Thyroid gland (tissue), 4 donors: ENCODE results near the gene RASSF1. TPM values are rescaled to one million over a fixed set of nuclear protein-coding genes. Genes with fewer than 3 reads are reported as not detected.
"Not testable (repeated sequence)": the region's sequence is repeated elsewhere in the genome, so short reads cannot be mapped to it uniquely, and the experiment has no call there.

Experiments used
- DNase-seq, 2 donors: peaks; one replicate each; pipeline ENCODE4 v3.0.0-alpha.2; 2019
- H3K27ac ChIP-seq, 3 donors: fragments of 200-600 bp; sonication (generic); 1 replicate in 2 of 3; 2 replicates in 1 of 3; pipeline ENCODE4 v1.5.1; 2016 to 2019; ENCODE audit warnings: mild to moderate bottlenecking in 1 of 3, moderate library complexity in 1 of 3
- H3K27me3 ChIP-seq: fragments of 200-600 bp; sonication (generic); one replicate; pipeline ENCODE4 v1.5.1; 2019
- H3K36me3 ChIP-seq, 2 donors: fragments of 200-600 bp; sonication (generic); one replicate each; pipeline ENCODE4 v1.5.1; 2016 to 2019
- H3K4me1 ChIP-seq, 2 donors: fragments of 200-600 bp; sonication (generic); one replicate each; pipeline ENCODE4 v1.5.1; 2017 to 2019
- H3K4me3 ChIP-seq, 3 donors: fragments of 200-600 bp; sonication (generic); replicated peaks in 1 of 3; 1 replicate in 2 of 3; 2 replicates in 1 of 3; pipeline ENCODE4 v1.5.1; 2016; ENCODE audit warnings: mild to moderate bottlenecking in 1 of 3
- H3K9me3 ChIP-seq: fragments of 200-600 bp; sonication (generic); one replicate; pipeline ENCODE4 v1.5.1; 2017
- CTCF ChIP-seq, 6 experiments: fragments of 200-600 bp in 3 of 6; fragments of 450-650 bp in 3 of 6; sonication (generic) in 3 of 6; IDR thresholded peaks; one replicate each; pipeline ENCODE4 v1.5.1; 2016 to 2019; ENCODE audit warnings: antibody characterized with exemption in 6 of 6, mild to moderate bottlenecking in 2 of 6, inconsistent platforms in 1 of 6, moderate library complexity in 1 of 6
- POLR2A ChIP-seq, 2 donors: fragments of 450-650 bp; IDR thresholded peaks; one replicate each; pipeline ENCODE4 v1.6.1; 2017; ENCODE audit warnings: antibody characterized with exemption in 2 of 2, mild to moderate bottlenecking in 2 of 2, moderate library complexity in 1 of 2
- WGBS, 2 donors: methylation state at CpG; one replicate each; pipeline ENCODE4 v1.1.5; 2017; 5-methylcytosine and 5-hydroxymethylcytosine counted together
- intact Hi-C: fragments of 100-400 bp; cut with DNase I; formaldehyde crosslinking; loops from one replicate; pipeline ENCODE4 v1.15.1; 2023
- total RNA-seq, 4 donors: library from RNA; depleted of rRNA; stranded (reverse); fragments of >200 nt; gene quantifications; one replicate each; pipeline ENCODE4 v1.2.3, GENCODE V29; 2016

RASSF1 gene
- total RNA-seq, 4 donors from 2014 or later = 18.9 to 42.6 (median 24.8) TPM

DNA sequence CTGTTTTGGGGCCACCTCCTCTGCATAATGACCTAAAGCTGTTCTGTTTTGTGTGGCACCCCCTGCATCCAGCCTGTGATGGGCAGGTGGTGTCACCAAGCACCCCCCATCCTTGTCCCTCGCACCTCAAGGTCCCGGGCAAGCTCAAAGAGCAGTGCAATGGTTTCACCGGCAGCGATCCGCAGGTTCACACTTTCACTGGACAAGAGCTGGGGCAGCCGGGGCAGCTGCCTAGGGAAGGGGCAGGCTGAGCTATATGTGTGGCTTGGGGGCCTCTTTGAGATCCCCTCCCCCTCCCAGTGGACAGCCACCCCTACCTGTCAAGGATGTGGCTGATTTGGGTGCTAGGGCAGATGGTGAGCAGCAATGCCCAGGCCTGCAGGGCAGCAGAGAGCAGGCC lies 51.5 kb downstream of the RASSF1 start:
- H3K9me3 ChIP-seq = no peaks in the 10 kb centered on the region
- TF ChIP-seq POLR2A (IDR thresholded peaks at IDR 0.05) (no peak), CTCF (IDR thresholded peaks at IDR 0.05) (no peak)
- DNase-seq = no peak
- peaks cover 26 to 28% of the 10 kb centered on the region in 2 donors for H3K36me3 ChIP-seq
- H3K27ac ChIP-seq = no peak overlapping the region
- H3K27me3 ChIP-seq = no peaks in the 10 kb centered on the region
- H3K4me3 ChIP-seq = no peak overlapping the region
- H3K4me1 ChIP-seq = peaks cover 15 to 18% of the 10 kb centered on the region in 2 donors
- intact Hi-C loops = no loop called here
- 100% methylated on average over 2 of the region's 6 CpGs; no CpG with 5 or more reads in 1 of the 2 donors for WGBS, 2 donors

DNA sequence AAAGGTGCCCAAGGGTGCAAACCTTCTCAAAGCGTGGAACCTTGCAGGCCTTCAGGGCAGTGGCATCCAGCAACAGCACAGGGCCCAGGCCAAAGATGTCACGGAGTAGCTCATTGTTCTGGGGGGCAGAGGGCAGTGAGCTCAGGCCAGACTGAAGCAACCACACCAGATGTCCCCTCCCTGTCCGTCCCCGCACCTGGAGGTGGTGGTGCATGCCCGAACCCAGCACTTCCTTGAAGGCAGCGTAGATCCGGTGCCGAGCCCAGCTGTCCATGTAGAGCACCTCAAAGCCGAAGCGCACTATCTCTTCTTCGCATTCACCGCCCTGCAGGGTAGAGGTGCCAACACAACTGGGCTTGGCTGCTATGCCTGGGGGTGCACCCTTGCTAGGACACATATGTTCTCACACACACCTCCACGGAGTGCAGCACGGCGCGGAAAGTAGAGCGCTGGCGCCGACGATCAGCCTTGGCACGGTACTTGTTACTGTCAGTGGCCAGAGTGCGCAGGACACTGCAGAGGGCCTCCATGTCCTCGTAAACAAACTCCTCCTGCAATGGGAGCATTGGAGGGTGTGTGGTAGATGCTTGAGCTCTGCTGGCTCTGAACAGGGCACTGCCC lies 52.1 kb downstream of the RASSF1 start:
- Histone ChIP-seq H3K36me3 (peaks cover 26 to 28% of the 10 kb centered on the region in 2 donors), H3K4me1 (peaks cover 15 to 18% of the 10 kb centered on the region in 2 donors), H3K4me3 (no peak overlapping the region), H3K9me3 (no peaks in the 10 kb centered on the region), H3K27me3 (no peaks in the 10 kb centered on the region), H3K27ac (no peak overlapping the region)
- no peak for TF ChIP-seq CTCF (IDR thresholded peaks at IDR 0.05)
- no peak for DNase-seq
- intact Hi-C loops = no loop called here
- WGBS, 2 donors = 96 to 97% methylated on average over 20 to 23 of the region's 23 CpGs

GRCh38 chr3:50287262-50287661 lies 53.4 kb downstream of the RASSF1 start:
- Histone ChIP-seq H3K27me3 (no peaks in the 10 kb centered on the region), H3K9me3 (no peaks in the 10 kb centered on the region), H3K4me1 (peaks cover 9 to 11% of the 10 kb centered on the region in 2 donors), H3K36me3 (peaks cover 26 to 28% of the 10 kb centered on the region in 2 donors), H3K4me3 (no peak overlapping the region), H3K27ac (no peak overlapping the region)
- intact Hi-C loops = no loop called here
- no peak for DNase-seq
- 100% methylated on average over 1 of the region's 1 CpG; no CpG with 5 or more reads in 1 of the 2 donors for WGBS, 2 donors
- TF ChIP-seq CTCF (IDR thresholded peaks at IDR 0.05) = no peak
- no peak for TF ChIP-seq POLR2A (IDR thresholded peaks at IDR 0.05)

GRCh38 chr3:50286322-50287227 lies 54.1 kb downstream of the RASSF1 start:
- TF ChIP-seq POLR2A (IDR thresholded peaks at IDR 0.05) (no peak), CTCF (IDR thresholded peaks at IDR 0.05) (no peak)
- Histone ChIP-seq H3K4me3 (no peak overlapping the region), H3K9me3 (no peaks in the 10 kb centered on the region), H3K27ac (no peak overlapping the region), H3K4me1 (peaks cover 6 to 10% of the 10 kb centered on the region in 2 donors), H3K27me3 (no peaks in the 10 kb centered on the region), H3K36me3 (peaks cover 26 to 28% of the 10 kb centered on the region in 2 donors)
- intact Hi-C loops = no loop called here
- no peak for DNase-seq
- 94 to 95% methylated on average over 11 to 18 of the region's 28 CpGs for WGBS, 2 donors

- not testable (repeated sequence) for H3K9me3 ChIP-seq
Observed at GRCh38 chr3:50284121-50284520, 56.5 kb downstream of the RASSF1 start.

More at GRCh38 chr3:50284121-50284520, 56.5 kb downstream of the RASSF1 start:
- 89 to 90% methylated on average over 6 of the region's 6 CpGs for WGBS, 2 donors
- H3K27ac ChIP-seq, DNase-seq, intact Hi-C loops, H3K27me3 ChIP-seq, H3K4me1 ChIP-seq, H3K4me3 ChIP-seq: not testable (repeated sequence)
- H3K36me3 ChIP-seq = peaks cover 18 to 19% of the 10 kb centered on the region in 2 donors

Other genes with a start within 250 kb of the RASSF1 start
- gene SEMA3F, start 185.5 kb downstream of the RASSF1 start, total RNA-seq = 10 to 100 TPM; 13.2 to 44.2 (median 38.2) TPM
- not detected for gene GNAT1, start 149.2 kb downstream of the RASSF1 start, total RNA-seq
- 1 to 10 TPM; 1.1 to 5.0 (median 3.6) TPM for gene SLC38A3, start 135.6 kb downstream of the RASSF1 start, total RNA-seq
- gene GNAI2, start 104.6 kb downstream of the RASSF1 start, total RNA-seq = 100 to 1,000 TPM; 111 to 171 (median 142) TPM
- 10 to 100 TPM; 21.0 to 31.0 (median 26.5) TPM for gene SEMA3B, start 71.7 kb downstream of the RASSF1 start, total RNA-seq
- gene LSMEM2, start 61.7 kb downstream of the RASSF1 start, total RNA-seq = not detected
- 10 to 100 TPM; 63.9 to 96.5 (median 88.4) TPM for gene IFRD2, start 48.4 kb downstream of the RASSF1 start, total RNA-seq
- gene HYAL3, start 41.4 kb downstream of the RASSF1 start, total RNA-seq = 1 to 10 TPM; 2.7 to 6.7 (median 3.8) TPM
- 10 to 100 TPM in 2 of 4 donors, 1 to 10 TPM in 2; 6.9 to 15.2 (median 10.8) TPM for gene NAA80, start 41.4 kb downstream of the RASSF1 start, total RNA-seq
- gene HYAL1, start 37.3 kb downstream of the RASSF1 start, total RNA-seq = 10 to 100 TPM in 2 of 4 donors, 1 to 10 TPM in 2; 5.8 to 13.8 (median 9.7) TPM
- gene HYAL2, start 18.1 kb downstream of the RASSF1 start, total RNA-seq = 100 to 1,000 TPM; 133 to 206 (median 158) TPM
- 10 to 100 TPM; 28.7 to 63.7 (median 42.3) TPM for gene TUSC2, start 12.6 kb downstream of the RASSF1 start, total RNA-seq
- gene ZMYND10, start 4.9 kb upstream of the RASSF1 start, total RNA-seq = 1 to 10 TPM; 3.6 to 8.1 (median 4.4) TPM
- 10 to 100 TPM; 13.4 to 30.6 (median 24.7) TPM for gene NPRL2, start 9.9 kb upstream of the RASSF1 start, total RNA-seq
- 10 to 100 TPM; 23.6 to 66.0 (median 43.6) TPM for gene CYB561D2, start 10.0 kb upstream of the RASSF1 start, total RNA-seq
- 100 to 1,000 TPM in 1 of 4 donors, 10 to 100 TPM in 3; 70.0 to 111 (median 85.1) TPM for gene TMEM115, start 18.7 kb upstream of the RASSF1 start, total RNA-seq
- 1 to 10 TPM; 1.5 to 3.3 (median 2.9) TPM for gene CACNA2D2, start 162.8 kb upstream of the RASSF1 start, total RNA-seq
- 10 to 100 TPM; 19.6 to 22.0 (median 20.3) TPM for gene C3orf18, start 226.9 kb upstream of the RASSF1 start, total RNA-seq
- gene HEMK1, start 228.7 kb upstream of the RASSF1 start, total RNA-seq = 10 to 100 TPM; 13.9 to 20.8 (median 17.6) TPM